ENCODE data around the gene NLRP3. TPM values are rescaled to one million over a fixed set of nuclear protein-coding genes. Genes with fewer than 3 reads are reported as not detected.

Gene NLRP3
- total RNA-seq, 1 experiment from 2014 or later = not detected

DNA sequence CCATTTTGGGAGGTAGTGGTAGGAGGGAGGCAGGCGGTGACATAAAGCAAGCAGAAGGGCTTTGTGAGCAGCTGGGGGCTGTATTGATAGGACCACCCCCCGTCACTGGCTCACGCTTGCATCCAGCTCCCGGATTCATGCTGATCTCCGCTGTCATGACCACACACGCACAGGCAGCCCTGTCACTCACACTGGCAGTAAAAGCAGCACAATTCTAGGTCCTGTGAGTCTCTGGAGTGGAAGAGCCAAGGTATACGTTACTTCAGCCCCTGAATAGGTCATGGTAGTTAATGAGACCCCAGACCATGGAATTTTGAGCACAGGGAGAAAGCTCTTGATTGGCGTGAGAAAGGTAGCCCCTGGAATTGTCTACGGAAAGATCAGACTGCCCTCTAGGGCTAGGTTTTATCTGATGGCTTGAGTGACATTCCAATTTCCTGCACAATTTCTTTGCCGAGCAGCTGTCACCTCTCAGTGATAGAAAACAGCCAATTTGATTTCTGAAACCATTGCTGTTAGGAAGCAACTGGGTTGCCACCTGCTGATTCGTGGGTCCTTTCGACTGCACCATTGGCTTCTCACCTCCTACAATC is 36.6 kb downstream of the NLRP3 start:
- no peak overlapping the region for H3K27ac ChIP-seq (ENCODE audit: low read depth, low read length)
- H3K9ac ChIP-seq (ENCODE audit: low read length) = no peak overlapping the region
- H3K9me3 ChIP-seq (ENCODE audit: control insufficient read depth in 1 of 2, insufficient read depth in 1 of 2, low read depth in 1 of 2, low read length in 2 of 2) = no peaks in the 10 kb centered on the region
- H3K36me3 ChIP-seq (ENCODE audit: control insufficient read depth in 1 of 2, insufficient read depth in 2 of 2, low read length in 2 of 2) = no peaks in the 10 kb centered on the region
- no TSS peak for BruUV-seq (replicated peaks)
- POLR2A ChIA-PET = no interaction called here
- DNase-seq (ENCODE audit: low read depth, low spot score) (no peak), ATAC-seq (no peak)
- H3K9me2 ChIP-seq (ENCODE audit: insufficient read depth) = no peaks in the 10 kb centered on the region
- peaks cover 8% of the 10 kb centered on the region for H3K27me3 ChIP-seq (ENCODE audit: insufficient read depth, low read length)
- TF ChIP-seq ZNF274 (IDR thresholded peaks at IDR 0.05; ENCODE audit: low read depth, low read length) (no peak), RAD21 (IDR thresholded peaks at IDR 0.05; ENCODE audit: low read depth) (peak; percentile 22), SRF (IDR thresholded peaks at IDR 0.05; ENCODE audit: low read depth) (no peak)
- H3K4me2 ChIP-seq (ENCODE audit: low read length) = no peak overlapping the region
- CTCF ChIA-PET = no interaction called here
- H3K79me2 ChIP-seq (ENCODE audit: insufficient read depth, low read length) = no peaks in the 10 kb centered on the region
- no peaks in the 10 kb centered on the region for H4K20me1 ChIP-seq (ENCODE audit: insufficient read depth)
- peaks cover 0 to 5% of the 10 kb centered on the region in 2 experiments; a peak in 2 of 4 replicates for H3K4me1 ChIP-seq (ENCODE audit: control insufficient read depth in 1 of 2, insufficient read depth in 2 of 2, low read length in 2 of 2)
- intact Hi-C loops (cut with micrococcal nuclease) = no loop called here
- RAD21 ChIA-PET (ENCODE audit: low non-redundant PET in 1 of 2, low total read pairs in 2 of 2, uncharacterized antibody in 2 of 2, unreplicated experiment in 2 of 2) = no interaction called here
- H3K4me3 ChIP-seq (replicated peaks in 1 of 2; ENCODE audit: low read depth in 1 of 2, low read length in 2 of 2) = no peak overlapping the region
- no peak overlapping the region for H2AFZ ChIP-seq (ENCODE audit: low read depth, low read length, poor library complexity, severe bottlenecking)

DNA sequence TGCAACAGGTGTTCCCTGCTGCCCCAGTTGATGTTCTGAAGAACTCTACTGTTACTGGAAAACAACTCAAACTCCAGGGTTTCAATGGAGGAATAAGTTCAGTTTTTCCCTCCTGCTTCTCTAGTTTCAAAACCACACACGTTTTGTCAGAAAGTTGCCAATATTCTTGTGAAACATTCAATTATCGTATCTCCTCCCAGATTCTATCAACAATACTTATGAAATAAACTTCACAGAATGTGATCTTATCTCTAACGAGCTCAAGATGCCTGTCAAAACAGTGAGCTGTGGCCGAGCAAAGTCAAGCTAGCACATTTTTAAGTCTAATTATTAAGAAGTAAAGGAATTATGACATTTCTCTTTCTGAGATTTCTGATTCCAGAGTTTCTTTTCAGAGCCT is 37.3 kb downstream of the NLRP3 start:
- intact Hi-C loops (cut with micrococcal nuclease) = no loop called here
- H3K36me3 ChIP-seq (ENCODE audit: control insufficient read depth in 1 of 2, insufficient read depth in 2 of 2, low read length in 2 of 2) = no peaks in the 10 kb centered on the region
- no peak overlapping the region for H3K4me3 ChIP-seq (replicated peaks in 1 of 2; ENCODE audit: low read depth in 1 of 2, low read length in 2 of 2)
- no peak overlapping the region for H3K4me2 ChIP-seq (ENCODE audit: low read length)
- H3K27me3 ChIP-seq (ENCODE audit: insufficient read depth, low read length) = peaks cover 8% of the 10 kb centered on the region
- ChIA-PET CTCF (no interaction called here), RAD21 (ENCODE audit: low non-redundant PET in 1 of 2, low total read pairs in 2 of 2, uncharacterized antibody in 2 of 2, unreplicated experiment in 2 of 2) (no interaction called here), POLR2A (no interaction called here)
- no peak overlapping the region for H3K9ac ChIP-seq (ENCODE audit: low read length)
- H4K20me1 ChIP-seq (ENCODE audit: insufficient read depth) = no peaks in the 10 kb centered on the region
- ATAC-seq (no peak), DNase-seq (ENCODE audit: low read depth, low spot score) (no peak)
- no peak overlapping the region for H3K27ac ChIP-seq (ENCODE audit: low read depth, low read length)
- BruUV-seq (replicated peaks) = no TSS peak
- no peak overlapping the region for H2AFZ ChIP-seq (ENCODE audit: low read depth, low read length, poor library complexity, severe bottlenecking)
- H3K9me2 ChIP-seq (ENCODE audit: insufficient read depth) = no peaks in the 10 kb centered on the region
- H3K79me2 ChIP-seq (ENCODE audit: insufficient read depth, low read length) = no peaks in the 10 kb centered on the region
- no peaks in the 10 kb centered on the region for H3K9me3 ChIP-seq (ENCODE audit: control insufficient read depth in 1 of 2, insufficient read depth in 1 of 2, low read depth in 1 of 2, low read length in 2 of 2)
- peaks cover 0 to 4% of the 10 kb centered on the region in 2 experiments; a peak in 2 of 4 replicates for H3K4me1 ChIP-seq (ENCODE audit: control insufficient read depth in 1 of 2, insufficient read depth in 2 of 2, low read length in 2 of 2)
- TF ChIP-seq JUND (IDR thresholded peaks at IDR 0.05) = no peak
- no peak for TF ChIP-seq ZNF274 (IDR thresholded peaks at IDR 0.05; ENCODE audit: low read depth, low read length)
- TF ChIP-seq, protein P1, sequence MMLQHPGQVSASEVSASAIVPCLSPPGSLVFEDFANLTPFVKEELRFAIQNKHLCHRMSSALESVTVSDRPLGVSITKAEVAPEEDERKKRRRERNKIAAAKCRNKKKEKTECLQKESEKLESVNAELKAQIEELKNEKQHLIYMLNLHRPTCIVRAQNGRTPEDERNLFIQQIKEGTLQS (IDR thresholded peaks at IDR 0.05) = no peak
- no peak for TF ChIP-seq SRF (IDR thresholded peaks at IDR 0.05; ENCODE audit: low read depth)
- TF ChIP-seq RAD21 (IDR thresholded peaks at IDR 0.05; ENCODE audit: low read depth) = no peak
- no peak for TF ChIP-seq ZFX (IDR thresholded peaks at IDR 0.05)
- no peak for TF ChIP-seq TCF7L2 (IDR thresholded peaks at IDR 0.05; ENCODE audit: borderline replicate concordance, extremely low read depth, insufficient read depth, insufficient read length)
- TF ChIP-seq, protein P2, sequence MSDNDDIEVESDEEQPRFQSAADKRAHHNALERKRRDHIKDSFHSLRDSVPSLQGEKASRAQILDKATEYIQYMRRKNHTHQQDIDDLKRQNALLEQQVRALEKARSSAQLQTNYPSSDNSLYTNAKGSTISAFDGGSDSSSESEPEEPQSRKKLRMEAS (IDR thresholded peaks at IDR 0.05) = no peak
- TF ChIP-seq, protein P3, sequence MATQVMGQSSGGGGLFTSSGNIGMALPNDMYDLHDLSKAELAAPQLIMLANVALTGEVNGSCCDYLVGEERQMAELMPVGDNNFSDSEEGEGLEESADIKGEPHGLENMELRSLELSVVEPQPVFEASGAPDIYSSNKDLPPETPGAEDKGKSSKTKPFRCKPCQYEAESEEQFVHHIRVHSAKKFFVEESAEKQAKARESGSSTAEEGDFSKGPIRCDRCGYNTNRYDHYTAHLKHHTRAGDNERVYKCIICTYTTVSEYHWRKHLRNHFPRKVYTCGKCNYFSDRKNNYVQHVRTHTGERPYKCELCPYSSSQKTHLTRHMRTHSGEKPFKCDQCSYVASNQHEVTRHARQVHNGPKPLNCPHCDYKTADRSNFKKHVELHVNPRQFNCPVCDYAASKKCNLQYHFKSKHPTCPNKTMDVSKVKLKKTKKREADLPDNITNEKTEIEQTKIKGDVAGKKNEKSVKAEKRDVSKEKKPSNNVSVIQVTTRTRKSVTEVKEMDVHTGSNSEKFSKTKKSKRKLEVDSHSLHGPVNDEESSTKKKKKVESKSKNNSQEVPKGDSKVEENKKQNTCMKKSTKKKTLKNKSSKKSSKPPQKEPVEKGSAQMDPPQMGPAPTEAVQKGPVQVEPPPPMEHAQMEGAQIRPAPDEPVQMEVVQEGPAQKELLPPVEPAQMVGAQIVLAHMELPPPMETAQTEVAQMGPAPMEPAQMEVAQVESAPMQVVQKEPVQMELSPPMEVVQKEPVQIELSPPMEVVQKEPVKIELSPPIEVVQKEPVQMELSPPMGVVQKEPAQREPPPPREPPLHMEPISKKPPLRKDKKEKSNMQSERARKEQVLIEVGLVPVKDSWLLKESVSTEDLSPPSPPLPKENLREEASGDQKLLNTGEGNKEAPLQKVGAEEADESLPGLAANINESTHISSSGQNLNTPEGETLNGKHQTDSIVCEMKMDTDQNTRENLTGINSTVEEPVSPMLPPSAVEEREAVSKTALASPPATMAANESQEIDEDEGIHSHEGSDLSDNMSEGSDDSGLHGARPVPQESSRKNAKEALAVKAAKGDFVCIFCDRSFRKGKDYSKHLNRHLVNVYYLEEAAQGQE (IDR thresholded peaks at IDR 0.05; ENCODE audit: low read depth) = no peak
- TF ChIP-seq, protein P4, sequence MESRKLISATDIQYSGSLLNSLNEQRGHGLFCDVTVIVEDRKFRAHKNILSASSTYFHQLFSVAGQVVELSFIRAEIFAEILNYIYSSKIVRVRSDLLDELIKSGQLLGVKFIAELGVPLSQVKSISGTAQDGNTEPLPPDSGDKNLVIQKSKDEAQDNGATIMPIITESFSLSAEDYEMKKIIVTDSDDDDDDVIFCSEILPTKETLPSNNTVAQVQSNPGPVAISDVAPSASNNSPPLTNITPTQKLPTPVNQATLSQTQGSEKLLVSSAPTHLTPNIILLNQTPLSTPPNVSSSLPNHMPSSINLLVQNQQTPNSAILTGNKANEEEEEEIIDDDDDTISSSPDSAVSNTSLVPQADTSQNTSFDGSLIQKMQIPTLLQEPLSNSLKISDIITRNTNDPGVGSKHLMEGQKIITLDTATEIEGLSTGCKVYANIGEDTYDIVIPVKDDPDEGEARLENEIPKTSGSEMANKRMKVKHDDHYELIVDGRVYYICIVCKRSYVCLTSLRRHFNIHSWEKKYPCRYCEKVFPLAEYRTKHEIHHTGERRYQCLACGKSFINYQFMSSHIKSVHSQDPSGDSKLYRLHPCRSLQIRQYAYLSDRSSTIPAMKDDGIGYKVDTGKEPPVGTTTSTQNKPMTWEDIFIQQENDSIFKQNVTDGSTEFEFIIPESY (IDR thresholded peaks at IDR 0.05; ENCODE audit: extremely low read depth, insufficient replicate concordance, low read length) = no peak
- TF ChIP-seq ELF1 (IDR thresholded peaks at IDR 0.05; ENCODE audit: borderline replicate concordance, low read depth) = no peak
- no peak for TF ChIP-seq SP1 (IDR thresholded peaks at IDR 0.05; ENCODE audit: low read depth)

Measured in HCT116 (cell line).